GM21825 (cell line): ENCODE measurements around the gene NPDC1.

Source experiments
- ATAC-seq: cut with Tn5 transposase; IDR thresholded peaks from one replicate; pipeline ENCODE4 v1.9.1; 2021; ENCODE audit warnings: mild to moderate bottlenecking, moderate library complexity; ENCODE audit not compliant: unreplicated experiment

NPDC1 gene, protein sequence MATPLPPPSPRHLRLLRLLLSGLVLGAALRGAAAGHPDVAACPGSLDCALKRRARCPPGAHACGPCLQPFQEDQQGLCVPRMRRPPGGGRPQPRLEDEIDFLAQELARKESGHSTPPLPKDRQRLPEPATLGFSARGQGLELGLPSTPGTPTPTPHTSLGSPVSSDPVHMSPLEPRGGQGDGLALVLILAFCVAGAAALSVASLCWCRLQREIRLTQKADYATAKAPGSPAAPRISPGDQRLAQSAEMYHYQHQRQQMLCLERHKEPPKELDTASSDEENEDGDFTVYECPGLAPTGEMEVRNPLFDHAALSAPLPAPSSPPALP

DNA sequence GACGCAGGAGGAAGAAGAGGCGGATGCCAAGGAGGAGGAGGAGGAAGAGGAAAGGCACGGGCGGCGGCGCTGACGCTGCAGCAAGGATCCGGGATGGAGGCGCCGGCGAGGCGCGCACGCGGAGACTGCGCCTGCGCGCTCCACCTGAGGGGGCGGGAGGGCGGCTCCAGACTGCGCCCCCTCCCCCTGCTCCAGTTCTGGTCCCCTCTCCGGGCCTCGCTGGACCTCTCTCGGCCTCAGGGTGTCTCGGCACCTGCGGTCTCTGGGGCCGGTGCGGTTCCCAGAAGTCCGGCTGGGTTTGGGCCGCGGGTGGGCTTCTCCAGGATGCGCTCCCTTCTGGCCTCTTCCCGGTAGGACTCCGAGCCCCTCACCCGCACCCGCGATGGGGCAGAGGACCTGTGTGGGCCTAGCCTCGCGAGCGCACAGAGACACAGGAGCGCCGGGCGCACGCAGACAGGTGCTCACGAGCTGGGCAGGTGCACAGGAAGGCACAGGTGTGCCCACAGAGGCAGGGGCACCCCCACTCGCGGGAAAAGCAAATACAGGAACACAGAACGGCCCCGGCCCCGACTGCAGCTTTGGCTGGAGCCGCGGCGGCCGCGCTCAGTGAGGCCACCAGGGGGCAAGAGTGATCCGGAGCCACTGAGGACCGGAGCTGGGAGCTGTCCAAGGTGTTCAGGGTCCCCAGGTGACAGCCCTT lies at the start of gene NPDC1:
Gene NPDC1 (minus strand): TSS at position 90 of the 700 bp plus-strand sequence. CDS start 188 bp downstream, outside the sequence.
- no peak for ATAC-seq

- no peak for ATAC-seq
Observed at GRCh38 chr9:137089232-137089947, 43.4 kb upstream of the NPDC1 start.

- ATAC-seq = no peak
Observed at GRCh38 chr9:137088121-137088520, 42.1 kb upstream of the NPDC1 start.

DNA sequence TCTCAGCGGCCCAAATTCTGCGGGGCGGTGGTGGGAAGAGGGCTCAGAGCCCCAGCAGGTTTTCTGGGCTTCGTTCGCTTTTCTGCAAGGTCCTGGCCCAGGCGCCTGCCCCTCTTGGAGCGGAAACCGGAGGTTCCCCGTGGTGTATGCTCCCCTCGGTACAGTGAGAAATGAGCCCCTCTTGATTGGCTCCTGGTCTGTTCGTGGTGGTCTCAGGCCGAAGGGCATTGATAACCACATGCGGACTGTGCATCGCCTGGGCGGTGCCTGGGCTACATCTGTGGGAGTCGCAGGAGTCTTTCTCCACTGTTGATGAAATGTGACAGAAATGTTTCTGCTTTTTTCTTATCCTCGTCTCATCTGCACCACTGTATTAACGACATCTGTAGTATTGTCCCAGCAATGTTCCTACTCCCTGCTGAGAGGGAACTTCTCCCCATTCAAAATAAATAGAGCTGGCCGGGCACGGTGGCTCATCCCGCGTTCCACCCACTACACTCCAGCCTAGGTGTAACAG lies 41.5 kb upstream of the NPDC1 start:
- peak; percentile 0 for ATAC-seq

- ATAC-seq = peak; percentile 66
Observed at GRCh38 chr9:137086531-137087408, 40.8 kb upstream of the NPDC1 start, which contains the start of gene MAN1B1. MAN1B1 (plus strand) TSS chr9:137086985; CDS start chr9:137087000, 15 bp downstream.

GRCh38 chr9:137085920-137086530 lies 40.0 kb upstream of the NPDC1 start:
- peak; percentile 6 for ATAC-seq

- no peak for ATAC-seq
Observed at GRCh38 chr9:137084526-137084925, 38.5 kb upstream of the NPDC1 start.

GRCh38 chr9:137083394-137084004 lies 37.5 kb upstream of the NPDC1 start:
- ATAC-seq = no peak

DNA sequence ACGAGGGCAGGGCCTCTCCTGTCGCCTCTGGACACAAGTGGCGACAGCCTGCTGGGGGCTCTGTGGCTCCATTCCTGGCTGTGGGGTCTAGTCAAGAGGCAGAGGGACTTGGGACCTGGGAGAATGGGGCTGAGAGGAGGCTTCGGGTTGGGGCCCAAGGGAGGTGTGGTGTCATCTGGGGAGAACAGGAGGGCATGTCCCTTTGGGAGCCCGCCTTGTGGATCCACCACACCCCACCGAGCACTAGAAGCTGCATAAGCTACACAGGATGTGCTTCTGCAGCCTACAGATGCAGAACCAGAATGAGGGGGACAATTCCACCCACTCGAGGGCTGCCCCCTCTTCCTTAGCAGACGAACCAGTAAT lies 36.9 kb upstream of the NPDC1 start:
- ATAC-seq = no peak

- ATAC-seq = no peak
Observed at GRCh38 chr9:137082222-137082924, 36.4 kb upstream of the NPDC1 start.

DNA sequence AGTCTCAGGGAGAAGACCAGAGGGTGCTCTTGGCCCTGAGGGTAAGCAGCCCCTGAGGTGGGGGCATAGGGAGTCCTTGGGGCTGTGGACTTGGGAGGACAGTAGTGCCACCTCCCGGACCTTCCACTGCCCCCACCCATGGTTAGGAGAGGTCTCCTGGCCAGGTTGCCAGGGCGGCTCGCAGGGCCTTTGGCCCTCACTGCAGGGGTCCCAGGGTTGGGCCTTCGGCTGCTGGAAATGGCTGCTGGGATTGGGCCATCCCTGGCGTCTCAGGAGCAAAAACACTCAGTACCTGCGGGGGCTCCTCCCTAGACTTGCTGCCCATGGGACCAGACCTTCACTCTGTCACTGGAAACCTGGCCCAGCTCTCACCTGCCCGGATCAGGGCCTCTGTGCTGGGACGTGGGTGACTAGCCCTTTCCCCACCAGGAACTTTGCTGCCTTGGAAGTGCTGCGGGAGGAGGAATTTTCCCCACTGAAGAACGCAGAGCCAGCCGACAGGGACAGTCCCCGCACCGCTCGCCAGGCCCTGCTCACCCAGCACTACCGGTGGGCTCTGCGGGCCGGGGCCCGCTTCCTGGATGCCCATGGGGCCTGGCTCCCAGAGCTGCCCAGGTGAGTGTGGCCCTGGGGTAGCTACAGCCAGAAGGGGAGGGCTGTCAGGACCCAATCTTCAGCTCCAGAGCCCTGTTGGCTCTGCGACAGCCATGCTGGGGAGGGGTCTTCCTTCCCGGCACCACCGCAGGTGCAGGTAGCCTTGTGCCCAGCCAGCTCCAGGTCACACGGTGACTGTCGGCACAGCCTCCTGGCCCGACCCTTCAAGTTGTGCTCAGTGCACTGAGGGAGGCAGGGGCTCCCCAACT lies 34.5 kb upstream of the NPDC1 start:
- no peak for ATAC-seq

DNA sequence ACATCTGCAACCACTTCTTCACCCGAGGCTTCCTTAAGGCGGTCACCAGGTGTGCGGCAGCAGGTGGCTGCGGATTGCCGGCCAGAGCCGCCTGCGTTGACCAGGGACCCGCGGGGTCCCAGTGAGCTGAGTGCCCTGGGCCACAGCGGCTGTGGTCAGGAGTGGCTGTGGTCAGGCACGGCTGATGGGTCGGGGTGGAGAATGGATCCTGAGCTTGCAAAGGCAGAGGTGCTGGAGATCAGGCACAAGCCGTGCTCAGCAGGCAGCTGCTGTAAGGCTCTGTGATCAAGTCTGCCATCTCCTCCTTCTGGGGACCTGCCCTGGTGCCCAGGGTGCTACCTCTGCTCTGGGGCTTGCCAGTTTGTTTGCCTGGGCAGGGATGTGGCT lies 33.4 kb upstream of the NPDC1 start:
- ATAC-seq = no peak

DNA sequence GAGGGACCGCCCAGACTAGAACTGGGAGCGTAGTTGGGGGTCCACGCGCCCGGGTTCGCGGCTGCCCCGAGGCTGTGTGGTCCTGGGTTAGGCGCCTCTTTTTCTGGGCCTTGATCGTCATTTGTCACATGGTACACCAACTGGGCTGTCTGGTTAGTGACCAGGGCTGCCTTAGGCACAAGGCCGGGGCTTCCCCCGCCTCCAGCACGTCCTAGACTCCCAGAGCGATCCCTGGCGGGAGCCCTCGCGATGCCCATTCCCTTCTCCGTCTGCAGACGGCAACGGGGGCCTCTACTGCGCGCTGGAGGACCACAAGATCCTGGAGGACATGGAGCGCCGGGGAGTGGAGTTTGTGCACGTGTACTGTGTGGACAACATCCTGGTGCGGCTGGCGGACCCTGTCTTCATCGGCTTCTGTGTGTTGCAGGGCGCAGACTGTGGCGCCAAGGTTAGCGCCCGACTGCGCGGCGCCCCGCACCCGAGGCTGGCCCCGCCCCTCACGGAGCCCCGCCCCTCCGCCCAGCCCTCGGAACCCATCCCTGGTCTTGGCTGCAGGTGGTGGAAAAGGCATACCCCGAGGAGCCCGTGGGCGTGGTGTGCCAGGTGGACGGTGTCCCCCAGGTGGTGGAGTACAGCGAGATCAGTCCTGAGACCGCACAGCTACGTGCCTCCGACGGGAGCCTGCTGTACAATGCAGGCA lies 32.9 kb upstream of the NPDC1 start:
- ATAC-seq = no peak

DNA sequence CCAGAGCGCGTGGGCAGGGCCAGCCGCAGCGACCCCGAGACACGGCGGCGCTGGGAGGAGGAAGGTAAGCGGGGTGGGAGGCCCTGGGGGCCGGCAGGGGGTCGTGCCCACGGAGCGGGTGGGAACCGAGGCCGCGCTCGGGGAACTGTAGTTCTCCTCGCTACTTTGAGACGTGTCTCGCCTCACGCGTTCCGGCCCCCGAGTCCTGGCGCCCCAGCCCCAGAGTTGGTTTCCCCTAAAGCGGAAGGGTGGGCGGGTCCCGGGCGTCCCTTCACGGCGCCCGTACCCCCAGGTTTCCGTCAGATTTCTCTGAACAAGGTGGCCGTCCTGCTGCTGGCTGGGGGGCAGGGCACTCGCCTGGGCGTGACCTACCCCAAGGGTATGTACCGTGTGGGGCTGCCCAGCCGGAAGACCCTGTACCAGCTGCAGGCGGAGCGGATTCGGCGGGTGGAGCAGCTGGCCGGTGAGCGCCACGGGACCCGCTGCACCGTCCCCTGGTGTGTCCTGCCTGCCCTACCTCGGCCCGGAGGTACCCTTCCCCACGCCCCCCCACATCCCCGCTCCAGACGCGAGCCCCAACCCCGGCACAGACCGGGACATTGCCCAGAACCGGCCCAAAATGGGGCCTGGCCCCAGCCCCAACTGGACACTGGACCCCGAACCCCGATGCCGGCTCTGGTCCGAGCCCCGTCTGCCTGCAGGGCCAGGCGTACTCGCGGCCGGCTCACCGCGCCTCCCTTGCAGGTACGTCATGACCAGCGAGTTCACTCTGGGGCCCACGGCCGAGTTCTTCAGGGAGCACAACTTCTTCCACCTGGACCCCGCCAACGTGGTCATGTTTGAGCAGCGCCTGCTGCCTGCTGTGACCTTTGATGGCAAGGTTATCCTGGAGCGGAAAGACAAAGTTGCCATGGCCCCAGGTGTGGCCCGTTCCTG lies 32.0 kb upstream of the NPDC1 start:
- ATAC-seq = no peak

GRCh38 chr9:137077010-137077747 lies 31.2 kb upstream of the NPDC1 start, which contains the start of gene UAP1L1:
UAP1L1 (plus strand) TSS chr9:137077517; CDS start chr9:137077533, 16 bp downstream.
- ATAC-seq = no peak

GRCh38 chr9:137076636-137077009 lies 30.6 kb upstream of the NPDC1 start:
- no peak for ATAC-seq
